NCI-H345 treated with DMSO at 0.1 percent for 48 hours (cell line): ENCODE results near the gene RCC1.
"Not testable (repeated sequence)": the region's sequence is repeated elsewhere in the genome, so short reads cannot be mapped to it uniquely, and the experiment has no call there.

ENCODE experiments used
- DNase-seq: peaks from one replicate; lab custom pipeline; 2025; ENCODE audit not compliant: unreplicated experiment; lab: John Stamatoyannopoulos, UW

Gene RCC1

DNA sequence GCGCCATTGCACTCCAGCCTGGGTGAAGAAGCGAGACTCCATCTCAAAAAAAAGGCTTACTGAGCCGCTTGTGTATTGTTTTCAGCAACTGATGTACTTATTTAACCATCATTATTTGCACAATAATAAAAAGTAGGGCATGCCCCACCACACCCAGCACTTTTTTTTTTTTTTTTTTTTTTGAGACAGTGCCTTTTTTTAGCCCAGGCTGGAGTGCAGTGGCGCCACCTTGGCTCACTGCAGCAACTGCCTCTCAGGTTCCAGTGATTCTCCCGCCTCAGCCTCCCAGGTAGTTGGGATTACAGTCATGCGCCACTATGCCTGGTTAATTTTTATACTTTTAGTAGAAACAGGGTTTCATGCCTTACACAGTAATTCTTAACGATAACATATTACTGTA lies 34.8 kb downstream of the RCC1 start:
- no peak for DNase-seq

DNA sequence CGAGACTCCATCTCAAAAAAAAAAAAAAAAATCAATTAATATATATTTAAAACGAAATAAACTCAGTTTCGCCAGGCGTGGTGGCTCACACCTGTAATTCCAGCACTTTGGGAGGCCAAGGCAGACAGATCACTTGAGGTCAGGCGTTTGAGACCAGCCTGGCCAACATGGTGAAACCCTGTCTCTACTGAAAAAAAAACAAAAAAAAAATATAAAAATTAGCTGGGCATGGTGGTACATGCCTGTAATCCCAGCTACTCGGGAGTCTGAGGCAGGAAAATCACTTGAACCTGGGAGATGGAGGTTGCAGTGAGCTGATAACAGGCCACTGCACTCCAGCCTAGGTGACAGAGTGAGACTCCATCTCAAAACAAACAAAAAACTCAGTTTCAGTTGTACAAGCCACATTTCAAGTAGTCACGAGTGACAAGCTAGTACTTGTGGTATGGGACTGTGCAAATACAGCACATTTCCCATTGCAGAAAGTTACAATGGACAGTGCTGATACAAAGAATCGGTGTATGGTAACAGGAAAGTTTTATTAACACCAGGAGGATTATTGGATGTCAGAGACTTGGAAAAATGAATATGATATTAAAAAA lies 35.7 kb downstream of the RCC1 start:
- DNase-seq = not testable (repeated sequence)

DNA sequence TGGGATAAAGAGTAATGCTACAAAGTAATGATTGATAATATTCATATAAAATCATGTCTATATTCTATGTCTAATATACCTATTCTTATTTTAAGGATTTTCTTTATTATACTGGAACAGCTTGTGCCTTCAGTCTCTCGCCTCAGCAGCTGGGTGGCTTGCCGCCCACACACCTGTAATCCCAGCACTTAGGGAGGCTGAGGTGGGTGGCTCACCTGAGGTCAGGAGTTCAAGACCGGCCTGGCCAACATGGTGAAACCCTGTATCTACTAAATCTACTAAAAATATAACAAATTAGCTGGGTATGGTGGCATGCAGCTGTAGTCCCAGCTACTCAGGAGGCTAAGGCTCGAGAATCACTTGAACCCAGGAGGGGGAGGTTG lies 39.4 kb downstream of the RCC1 start:
- no peak for DNase-seq

DNA sequence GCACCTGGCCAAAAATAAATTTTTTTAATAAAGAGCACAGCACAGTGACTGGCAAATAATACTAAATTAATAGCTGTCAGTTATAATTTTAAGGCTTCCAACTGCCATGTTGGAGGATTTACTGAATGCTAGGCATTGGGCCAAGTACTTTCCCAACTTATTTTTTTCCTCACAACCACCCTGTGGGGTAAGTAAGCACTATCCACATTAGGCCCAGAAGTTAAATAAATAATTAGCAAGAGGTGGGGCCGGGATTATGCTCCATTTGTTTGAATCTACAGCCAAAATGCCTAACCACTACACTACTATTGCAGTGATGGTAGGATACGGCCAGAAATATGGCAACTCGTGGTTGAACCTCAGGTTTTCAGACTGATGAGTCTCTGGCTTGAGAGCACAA lies 42.5 kb downstream of the RCC1 start:
- DNase-seq = no peak

DNA sequence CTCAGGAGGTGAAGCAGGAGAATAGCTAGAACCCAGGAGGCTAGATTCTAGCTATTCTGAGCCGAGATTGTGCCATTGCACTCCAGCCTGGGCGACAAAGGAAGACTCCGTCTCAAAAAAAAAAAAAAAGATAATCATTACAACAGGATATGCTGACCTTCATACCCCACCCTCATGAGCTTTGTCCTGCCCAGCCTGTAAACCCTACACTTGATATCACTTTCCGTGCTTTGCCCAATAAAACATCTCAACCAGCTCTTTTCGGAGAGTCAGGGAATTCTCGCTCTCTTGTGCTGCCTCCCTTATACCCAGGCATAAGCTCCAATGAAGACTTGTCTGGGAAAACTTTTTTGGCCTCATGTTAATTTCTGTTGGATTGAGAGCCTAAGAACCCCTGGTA lies 45.5 kb downstream of the RCC1 start:
- no peak for DNase-seq

DNA sequence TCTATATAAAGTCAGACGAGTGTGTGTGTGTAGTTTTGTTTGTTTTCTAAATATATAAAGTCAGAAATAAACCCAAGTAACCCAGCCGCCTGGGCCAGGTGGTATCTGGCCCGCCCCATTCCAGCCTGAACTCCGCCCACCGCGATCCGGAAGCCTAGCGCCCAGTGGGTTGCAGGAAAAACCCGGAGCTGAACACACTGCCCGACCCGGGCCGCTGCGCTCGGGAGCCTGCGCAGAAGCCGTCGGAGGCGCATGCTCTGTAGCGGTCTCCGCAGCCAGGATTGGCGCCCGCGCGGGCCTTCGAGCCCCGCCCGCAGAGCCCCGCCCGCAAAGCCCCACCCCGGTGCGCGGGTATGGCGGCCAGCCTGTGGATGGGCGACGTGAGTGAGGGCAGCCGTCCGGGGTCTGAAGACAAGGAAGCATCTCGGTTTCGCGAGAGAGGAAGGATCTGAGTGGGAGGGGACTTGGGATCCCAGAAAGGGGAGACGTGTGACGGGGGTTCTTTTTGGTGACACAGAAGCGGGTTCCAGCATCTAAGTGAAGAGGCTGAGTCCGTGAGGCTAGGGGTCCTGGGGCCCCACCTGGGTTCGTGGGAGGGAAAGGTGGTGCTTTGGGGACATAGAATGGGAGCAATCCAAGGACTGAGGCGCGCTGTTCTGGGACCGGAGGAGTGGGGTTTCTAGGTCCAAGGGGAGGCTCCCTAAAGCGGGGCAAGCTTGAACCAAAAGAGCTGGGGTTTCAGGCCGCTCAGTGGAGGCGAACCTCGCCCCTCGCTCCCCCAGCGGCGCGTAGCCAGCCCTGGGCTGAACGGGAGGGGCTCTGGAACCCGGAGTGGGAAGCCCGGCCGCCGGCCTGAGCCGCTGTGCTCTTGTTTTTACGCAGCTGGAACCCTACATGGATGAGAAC lies 47.2 kb downstream of the RCC1 start, which contains the start of gene TRNAU1AP:
TSS of gene TRNAU1AP (plus strand) at position 328 of the 906 bp plus-strand sequence. CDS start at position 354, 26 bp downstream.
- DNase-seq = peak; percentile 91

DNA sequence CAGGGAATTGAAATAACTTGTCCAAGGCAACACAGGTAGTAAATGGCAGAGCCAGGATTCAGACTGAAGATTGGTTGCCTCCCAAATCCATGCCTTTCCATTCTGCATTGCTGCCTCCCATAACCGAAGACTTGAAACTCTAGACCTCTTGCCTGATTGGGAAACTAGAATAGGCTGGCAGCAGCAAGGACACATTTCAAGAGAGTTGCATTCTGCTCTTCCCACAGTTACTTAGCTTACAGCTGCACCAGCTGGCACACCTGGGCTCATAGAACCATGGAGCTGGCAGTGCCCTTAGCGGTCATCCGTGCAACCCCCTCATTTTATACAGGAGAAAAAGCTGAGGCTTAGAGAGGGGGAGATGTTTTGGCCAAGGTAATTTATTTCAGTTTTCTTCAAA lies 55.0 kb downstream of the RCC1 start:
- DNase-seq = no peak

DNA sequence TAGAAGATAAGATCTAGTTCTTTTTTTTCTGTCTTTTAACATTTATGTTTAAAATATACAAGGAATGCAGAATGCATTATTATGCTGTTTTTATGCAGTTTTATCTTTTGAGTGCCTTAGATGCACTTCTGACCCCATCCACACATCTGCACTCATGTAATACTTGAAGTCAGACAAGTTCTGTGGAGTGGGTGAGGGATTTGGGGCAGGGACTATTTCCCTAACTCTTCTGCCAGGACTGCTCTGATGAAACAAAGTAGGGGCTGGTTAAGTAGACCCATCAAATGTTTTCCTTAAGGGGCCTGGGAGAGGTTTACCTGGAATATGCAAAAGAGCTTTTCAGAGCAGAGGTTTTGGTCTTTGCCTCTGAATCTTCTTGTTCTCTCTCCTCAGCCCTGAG lies 58.5 kb downstream of the RCC1 start:
- DNase-seq = no peak

DNA sequence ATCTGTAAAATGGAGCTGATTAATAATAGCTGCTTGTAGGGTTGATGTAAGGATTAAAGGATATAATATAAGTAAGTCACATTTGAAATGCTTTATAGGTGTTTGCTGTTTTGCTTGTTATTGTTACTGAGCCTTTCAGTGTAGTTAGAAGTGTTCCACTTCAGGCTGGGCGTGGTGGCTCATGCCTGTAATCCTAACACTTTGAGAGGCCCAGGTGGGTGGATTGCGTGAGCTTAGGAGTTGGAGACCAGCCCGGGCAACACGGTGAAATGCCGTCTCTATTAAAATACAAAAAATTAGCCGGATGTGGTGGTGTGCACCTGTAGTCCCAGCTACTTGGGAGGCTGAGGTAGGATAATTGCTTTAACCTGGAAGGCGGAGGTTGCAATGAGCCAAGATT lies 59.2 kb downstream of the RCC1 start:
- DNase-seq = no peak

DNA sequence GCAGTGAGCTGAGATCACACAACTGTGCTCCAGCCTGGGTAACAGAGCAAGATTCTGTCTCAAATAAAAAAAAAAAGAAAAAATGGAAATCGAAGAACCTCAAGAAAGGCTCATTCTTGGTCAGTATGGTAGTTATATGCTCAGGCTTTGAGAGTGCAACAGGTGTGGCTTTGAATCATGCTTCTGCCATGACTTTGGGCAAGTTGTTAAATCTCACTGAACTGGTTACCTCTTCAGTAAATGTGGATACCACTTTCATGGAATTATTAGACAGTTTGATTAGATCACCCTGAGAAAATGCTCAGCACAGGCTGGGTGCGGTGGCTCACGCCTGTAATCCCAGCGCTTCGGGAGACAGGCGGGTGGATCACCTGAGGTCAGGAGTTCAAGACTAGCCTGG lies 59.9 kb downstream of the RCC1 start:
- no peak for DNase-seq

DNA sequence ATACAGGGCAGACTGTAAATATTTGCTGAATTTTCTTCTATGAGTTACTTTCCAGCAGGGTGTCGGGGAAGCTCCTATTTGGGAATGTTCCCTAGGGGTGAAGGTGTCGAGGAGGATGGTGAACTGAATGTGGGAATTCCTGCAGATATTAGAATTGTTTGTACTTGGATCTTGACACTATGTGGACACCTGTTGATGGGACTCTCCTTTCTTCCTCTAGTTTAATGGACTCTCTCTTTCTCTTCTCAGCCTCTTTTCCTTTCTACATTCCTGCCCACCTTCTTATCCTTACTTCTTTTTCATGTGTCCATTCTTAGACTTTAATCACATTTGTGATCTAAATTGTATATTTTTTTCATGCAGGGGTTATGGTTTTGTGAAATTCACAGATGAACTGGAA lies 61.1 kb downstream of the RCC1 start:
- DNase-seq = no peak

DNA sequence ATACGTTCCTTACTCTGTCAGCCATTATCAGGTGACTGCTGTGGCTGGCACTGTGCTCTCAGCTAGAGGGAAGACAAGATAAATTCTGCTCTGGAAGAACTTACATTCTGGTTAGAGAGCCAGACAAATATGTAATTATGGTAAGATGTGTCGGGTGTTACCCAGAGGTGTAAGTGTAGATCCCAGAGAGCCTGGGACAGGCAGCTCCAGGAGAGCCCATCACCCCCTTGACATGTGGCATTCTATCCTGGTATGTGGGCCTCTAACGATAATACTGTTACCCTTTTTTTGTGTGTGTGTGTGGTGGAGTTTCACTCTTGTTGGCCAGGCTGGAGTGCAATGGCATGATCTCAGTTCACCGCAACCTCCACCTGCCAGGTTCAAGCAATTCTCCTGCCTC lies 66.1 kb downstream of the RCC1 start:
- DNase-seq = no peak

DNA sequence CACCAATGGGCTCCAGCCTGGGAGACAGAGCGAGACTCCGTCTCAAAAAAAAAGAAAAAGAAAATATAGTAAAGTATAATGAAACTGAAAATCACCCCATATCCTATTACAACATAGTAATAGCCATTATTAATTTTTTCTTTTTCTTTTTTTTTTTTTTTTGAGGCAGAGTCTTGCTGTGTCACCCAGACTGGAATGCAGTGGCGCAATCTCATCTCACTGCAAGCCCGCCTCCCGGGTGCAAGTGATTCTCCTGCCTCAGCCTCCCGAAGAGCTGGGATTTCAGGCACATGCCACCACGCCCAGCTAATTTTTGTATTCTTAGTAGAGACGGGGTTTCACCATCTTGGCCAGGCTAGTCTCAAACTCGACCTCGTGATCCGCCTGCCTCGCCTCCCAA lies 67.0 kb downstream of the RCC1 start:
- DNase-seq = not testable (repeated sequence)

DNA sequence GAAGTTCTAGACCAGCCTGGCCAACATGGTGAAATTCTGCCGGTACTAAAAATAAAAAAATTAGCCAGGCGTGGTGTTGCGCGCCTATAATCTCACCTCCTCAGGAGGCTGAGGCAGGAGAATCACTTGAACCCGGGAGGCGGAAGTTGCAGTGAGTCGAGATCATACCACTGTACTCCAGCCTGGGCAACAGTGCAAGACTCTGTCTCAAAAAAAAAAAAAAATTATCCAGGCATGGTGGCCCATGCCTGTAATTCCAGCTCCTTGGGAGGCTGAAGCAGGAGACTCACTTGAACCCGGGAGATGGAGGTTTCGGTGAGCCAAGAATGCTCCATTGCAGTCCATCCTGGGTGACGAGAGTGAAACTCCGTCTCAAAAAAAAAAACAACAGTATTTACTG lies 67.7 kb downstream of the RCC1 start:
- no peak for DNase-seq

DNA sequence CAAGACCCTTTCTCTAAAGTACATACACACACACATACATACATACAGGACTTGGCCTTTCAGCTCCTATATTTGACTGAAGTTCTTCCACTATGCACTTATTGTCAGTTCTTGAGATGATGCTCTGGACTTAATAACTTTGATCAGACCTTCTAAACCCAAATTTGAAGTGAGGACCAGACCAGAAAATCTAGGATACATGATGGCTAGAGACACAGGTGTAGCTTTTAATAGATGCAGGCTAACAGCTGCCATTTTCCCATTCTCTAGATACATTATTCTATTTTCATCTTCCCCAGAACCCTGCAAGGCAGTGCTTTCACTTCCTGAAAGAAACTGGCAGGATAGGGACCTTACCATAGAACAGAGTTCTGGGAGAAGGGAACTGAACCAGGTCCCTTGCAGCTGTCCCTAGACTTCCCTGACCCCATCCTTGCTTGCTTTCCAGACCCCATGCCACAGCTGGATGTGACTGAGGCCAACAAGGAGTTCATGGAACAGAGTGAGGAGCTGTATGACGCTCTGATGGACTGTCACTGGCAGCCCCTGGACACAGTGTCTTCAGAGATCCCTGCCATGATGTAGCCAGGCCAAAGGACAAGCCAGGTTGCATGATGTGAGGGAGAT lies 71.3 kb downstream of the RCC1 start:
- no peak for DNase-seq

DNA sequence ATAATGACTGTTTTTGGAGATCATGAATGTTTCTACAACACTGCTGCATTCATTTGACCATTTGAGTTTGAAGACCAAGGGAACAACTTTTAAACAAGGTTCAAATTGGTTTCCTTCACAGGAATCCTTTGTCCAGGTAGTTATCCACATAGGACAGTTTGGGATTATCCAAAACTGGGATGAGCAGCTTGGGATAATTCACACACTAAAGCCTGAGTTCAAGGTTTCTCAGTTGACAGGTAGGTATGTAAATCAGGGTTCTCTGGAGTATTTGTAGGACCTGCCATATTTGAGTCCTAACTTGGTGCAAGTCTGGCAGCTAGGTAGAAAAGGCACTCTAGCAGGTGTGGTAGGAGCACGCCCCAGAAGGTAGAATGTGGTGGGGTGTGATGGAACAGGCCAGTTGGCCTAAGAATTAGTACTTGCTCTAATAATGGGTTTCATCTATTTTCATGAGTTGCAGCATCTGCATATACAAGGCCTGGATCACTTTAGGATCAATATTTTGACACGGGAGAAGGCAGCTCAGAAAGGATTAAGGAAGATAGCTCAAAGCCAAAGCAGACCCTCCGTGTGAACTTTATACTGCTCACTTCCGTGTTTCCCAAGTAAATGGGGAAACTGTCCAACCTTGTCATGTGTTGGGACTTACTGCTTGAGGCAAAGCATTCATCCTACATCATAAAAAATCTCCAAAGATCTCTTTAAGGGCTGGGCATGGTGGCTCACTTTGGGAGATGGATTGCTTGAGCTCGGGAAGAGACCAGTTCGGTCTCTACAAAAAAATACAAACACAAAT lies 72.1 kb downstream of the RCC1 start:
- no peak for DNase-seq

DNA sequence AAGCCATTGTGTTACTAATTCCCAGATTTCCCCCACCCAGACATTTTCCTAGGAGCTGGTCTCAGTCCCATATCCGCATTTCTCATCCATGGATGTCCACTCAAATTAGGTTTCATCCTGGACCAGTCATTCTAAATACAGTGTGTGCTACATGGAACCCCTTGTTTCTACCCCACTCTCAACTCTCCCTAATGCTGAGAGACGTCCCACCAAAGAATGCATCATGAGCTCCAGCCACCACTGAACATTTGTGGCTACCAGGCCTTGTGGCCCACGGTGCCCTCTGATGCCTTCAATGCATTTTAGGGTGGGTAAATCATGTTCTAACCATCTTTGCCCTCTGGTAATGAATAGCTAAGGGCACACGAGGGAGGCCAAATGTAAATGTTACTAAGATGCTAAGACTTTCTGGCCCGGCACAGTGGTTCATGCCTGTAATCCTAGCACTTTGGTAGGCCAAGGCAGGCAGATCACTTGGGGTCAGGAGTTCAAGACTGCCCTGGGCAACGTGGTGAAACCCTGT lies 72.9 kb downstream of the RCC1 start:
- DNase-seq = no peak

DNA sequence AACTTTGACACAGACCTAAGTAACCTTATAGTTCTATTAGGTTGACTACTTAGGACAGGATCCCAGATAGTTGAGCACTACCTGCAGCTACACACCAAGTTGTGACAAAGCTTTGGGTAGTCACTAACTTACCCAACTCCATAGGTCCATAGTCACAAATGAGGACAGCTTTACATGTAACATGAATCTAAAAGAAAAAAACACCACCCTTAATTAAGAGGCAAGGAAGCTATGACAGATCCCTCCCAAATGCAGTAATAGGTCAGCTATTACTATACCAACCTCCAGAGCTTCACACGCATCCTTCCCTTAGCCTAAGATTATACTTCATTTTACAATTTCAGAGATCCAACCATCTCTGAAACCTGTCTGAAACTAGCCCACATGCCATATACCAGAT lies 73.6 kb downstream of the RCC1 start:
- DNase-seq = no peak

DNA sequence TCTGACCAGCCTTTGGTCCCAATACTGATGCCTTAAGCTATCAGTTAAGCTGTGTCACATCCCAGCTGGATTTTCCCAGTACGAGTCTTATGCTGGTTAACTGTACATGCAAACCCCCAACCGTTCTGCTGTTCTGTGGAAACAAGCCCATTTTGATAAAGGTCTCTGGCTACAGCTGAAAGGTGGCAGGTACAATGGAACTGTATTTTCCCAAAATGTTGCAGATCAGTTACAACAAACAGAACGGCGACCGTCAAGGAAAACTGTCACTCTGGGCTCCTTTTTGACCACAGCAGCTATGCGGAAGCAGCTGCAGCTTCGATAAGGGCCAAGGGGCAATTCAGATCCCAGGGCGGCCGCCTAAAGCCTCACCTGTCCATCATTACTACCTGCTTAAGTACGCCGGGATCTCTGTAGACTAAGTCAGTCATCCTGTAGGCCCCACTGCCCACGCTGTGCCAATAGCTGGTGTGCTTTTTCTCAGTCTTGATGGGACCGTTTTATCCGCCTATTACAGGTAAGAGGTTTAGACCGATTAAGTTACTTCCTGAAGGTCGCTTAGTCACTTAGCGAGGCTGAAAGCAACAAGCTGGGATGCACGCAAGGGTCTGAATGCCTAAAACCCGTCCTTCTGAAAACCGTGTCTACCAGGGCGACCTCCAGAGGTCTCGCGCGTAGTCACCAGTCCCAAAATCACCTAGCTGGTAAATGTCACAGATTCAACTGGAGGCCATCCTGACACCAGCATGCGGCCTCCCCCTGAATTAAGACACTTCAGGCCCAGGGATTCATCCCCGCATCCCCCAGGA lies 75.1 kb downstream of the RCC1 start:
- no peak for DNase-seq

DNA sequence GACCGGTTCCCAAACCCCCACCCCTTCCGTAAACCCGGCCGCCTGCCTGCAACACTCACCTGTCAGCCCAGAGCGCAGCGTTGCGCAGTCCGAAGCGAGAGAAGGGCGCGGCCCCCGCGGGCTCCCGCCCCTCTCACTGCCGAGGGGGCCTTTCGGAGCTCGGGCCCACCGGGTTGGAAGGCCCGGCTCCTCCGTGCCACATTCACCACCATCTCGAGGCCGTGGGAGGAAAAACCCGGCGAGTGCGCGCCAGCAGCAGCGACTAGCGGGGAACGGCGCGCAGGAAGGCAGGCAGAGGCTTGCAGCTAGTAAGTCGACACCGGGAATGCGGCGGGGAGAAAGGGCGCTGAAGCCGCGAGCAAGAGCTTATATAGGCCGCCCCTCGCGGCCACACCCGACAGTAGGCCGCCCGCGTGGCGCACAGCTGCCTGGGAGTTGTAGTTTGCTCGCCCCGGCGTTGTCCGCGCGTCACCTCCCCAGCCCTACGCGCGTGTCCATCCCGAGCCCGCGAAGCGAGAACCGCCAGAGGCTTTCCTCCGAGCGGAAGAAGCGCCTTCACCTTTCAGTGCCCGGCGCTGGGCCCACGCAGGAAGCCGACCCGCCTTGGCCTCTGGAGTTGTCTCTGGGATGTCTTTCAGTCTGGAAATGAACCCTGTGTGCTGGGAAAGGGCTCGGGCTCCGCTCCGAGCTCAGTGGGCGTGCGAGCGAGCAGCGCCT lies 75.8 kb downstream of the RCC1 start:
- peak; percentile 91 for DNase-seq
